GM12873 (cell line): ENCODE data around the gene MYO1G.

Experiments used
- CTCF ChIP-seq: IDR thresholded peaks from 2 replicates; pipeline ENCODE4 v1.5.1; 2012; ENCODE audit warnings: low read depth, mild to moderate bottlenecking, moderate library complexity, low read length, control low read depth; ENCODE audit not compliant: insufficient read depth; ENCODE audit errors: missing control alignments

The MYO1G gene

DNA sequence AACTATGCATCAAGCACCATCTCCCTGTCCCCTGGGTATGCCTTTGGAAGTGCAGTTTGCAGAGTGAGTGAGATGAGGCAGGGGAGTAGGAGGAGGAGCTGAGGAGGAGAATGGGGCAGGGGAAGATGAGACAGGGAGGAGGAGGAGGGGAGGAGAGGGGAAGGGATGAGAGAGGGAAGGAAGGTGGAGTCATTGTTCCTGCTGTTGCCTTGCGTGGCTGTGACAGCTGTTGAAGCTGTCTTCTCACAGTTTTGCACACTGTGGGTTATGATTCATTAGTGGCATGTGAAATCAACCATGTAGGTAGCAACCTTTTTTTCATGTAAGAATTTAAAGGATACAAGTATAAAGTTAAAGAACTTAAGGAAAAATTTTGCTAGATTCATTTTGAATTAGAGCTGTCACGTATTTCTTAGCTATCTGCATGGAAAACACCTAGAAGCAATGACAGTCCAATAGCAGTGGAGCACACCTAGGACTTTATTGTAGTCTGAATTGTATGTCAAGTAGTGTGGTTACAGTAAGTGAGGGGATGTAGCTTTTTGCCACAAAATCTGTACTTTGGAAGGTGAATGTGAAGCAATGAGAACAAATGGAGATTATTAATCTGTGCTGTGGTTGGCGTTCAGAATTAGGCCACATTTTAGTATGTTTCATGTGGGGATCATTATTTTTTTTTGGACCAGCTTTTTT lies 42.9 kb upstream of the MYO1G start:
- TF ChIP-seq CTCF: no peak

DNA sequence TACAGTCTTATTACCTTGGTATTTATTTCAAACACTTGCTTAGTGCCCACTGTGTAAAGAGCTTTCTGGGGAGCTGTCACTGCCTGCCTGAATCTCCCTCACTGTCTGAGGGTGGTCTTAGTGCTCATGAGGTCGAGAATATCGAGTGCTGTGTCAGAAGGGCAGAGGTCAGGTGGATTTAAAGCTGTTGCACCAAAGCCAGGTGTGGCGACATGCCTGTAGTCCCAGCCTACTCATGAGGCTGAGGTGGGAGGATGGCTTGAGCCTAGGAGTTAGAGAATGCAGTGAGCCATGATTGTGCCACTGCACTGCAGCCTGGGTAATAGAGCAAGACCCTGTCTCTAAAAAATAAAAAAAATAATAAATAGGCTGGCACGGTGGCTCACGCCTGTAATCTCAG lies 42.1 kb upstream of the MYO1G start:
- TF ChIP-seq CTCF: no peak

DNA sequence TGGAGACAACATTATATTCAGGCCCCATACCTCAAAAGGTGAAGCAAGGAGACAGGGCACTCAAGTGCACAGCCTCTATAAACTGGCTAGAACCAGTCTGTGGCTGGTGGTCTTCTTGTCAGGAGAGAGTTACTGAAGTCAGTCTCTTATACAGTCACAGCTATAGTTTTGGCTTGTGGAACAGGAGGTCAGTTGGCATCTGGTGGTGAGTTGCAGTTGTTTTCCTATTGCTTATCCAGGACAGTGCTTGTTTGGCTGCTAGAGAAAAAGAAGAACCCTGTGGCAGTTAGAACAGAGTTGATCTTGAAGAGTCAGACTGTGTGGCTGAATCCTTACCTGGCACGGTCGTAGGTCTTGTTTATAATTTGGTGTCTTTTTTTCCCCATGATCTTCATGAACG lies 38.4 kb upstream of the MYO1G start:
- TF ChIP-seq CTCF: no peak

GRCh38 chr7:45015313-45015712 lies 36.5 kb upstream of the MYO1G start:
- no peak for TF ChIP-seq CTCF

DNA sequence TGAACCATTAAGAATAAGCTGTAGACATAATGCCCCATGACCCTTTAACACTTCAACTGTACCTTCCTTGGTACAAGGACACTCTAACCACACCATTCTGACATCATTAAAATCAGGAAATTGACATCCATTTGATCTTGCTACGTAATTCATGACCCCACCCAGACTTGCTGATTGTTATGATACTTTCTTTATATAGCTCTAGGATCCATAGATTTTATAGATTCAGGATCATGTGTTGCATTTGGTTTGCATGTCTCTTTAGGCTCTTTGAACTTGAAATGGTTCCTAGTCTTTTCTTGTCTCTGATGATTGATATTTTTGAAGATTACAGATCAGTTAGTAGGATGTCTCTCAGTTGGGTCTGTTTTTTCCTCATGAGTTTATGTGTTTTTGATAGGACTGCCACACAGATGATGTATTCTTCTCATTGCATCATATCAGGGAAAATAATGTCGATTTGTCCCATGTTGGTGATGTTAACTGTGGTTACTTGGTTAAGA lies 34.7 kb upstream of the MYO1G start:
- no peak for TF ChIP-seq CTCF

- no peak for TF ChIP-seq CTCF
Observed at GRCh38 chr7:45007571-45008328, 28.9 kb upstream of the MYO1G start.

GRCh38 chr7:45007106-45007505 lies 28.3 kb upstream of the MYO1G start:
- TF ChIP-seq CTCF: no peak
